AG09309 (cell line): ENCODE measurements around the gene SIK2.

Experiments used
- DNase-seq: peaks from one replicate; pipeline ENCODE4 v3.0.0-alpha.2; 2010; ENCODE audit warnings: low read depth
- H3K4me3 ChIP-seq: 2 replicates; pipeline ENCODE4 v1.5.1; 2011; ENCODE audit warnings: mild to moderate bottlenecking, low read depth, low read length, moderate library complexity; ENCODE audit not compliant: control insufficient read depth
- TF ChIP-seq, protein P1 (sequence below): IDR thresholded peaks from 2 replicates; pipeline ENCODE4 v1.5.1; 2011; ENCODE audit warnings: mild to moderate bottlenecking, low read depth, low read length, inconsistent platforms; ENCODE audit not compliant: insufficient read depth, control insufficient read depth; ENCODE audit errors: missing control alignments

SIK2 gene

GRCh38 chr11:111691176-111691575 lies 88.9 kb downstream of the SIK2 start:
- DNase-seq: no peak
- TF ChIP-seq, protein P1, sequence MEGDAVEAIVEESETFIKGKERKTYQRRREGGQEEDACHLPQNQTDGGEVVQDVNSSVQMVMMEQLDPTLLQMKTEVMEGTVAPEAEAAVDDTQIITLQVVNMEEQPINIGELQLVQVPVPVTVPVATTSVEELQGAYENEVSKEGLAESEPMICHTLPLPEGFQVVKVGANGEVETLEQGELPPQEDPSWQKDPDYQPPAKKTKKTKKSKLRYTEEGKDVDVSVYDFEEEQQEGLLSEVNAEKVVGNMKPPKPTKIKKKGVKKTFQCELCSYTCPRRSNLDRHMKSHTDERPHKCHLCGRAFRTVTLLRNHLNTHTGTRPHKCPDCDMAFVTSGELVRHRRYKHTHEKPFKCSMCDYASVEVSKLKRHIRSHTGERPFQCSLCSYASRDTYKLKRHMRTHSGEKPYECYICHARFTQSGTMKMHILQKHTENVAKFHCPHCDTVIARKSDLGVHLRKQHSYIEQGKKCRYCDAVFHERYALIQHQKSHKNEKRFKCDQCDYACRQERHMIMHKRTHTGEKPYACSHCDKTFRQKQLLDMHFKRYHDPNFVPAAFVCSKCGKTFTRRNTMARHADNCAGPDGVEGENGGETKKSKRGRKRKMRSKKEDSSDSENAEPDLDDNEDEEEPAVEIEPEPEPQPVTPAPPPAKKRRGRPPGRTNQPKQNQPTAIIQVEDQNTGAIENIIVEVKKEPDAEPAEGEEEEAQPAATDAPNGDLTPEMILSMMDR: no peak

GRCh38 chr11:111691741-111692140 lies 89.5 kb downstream of the SIK2 start:
- TF ChIP-seq, protein P1: no peak
- H3K4me3 ChIP-seq: no peak overlapping the region
- DNase-seq: no peak

More at GRCh38 chr11:111691176-111691575, 88.9 kb downstream of the SIK2 start:
- no peak overlapping the region for H3K4me3 ChIP-seq

DNA sequence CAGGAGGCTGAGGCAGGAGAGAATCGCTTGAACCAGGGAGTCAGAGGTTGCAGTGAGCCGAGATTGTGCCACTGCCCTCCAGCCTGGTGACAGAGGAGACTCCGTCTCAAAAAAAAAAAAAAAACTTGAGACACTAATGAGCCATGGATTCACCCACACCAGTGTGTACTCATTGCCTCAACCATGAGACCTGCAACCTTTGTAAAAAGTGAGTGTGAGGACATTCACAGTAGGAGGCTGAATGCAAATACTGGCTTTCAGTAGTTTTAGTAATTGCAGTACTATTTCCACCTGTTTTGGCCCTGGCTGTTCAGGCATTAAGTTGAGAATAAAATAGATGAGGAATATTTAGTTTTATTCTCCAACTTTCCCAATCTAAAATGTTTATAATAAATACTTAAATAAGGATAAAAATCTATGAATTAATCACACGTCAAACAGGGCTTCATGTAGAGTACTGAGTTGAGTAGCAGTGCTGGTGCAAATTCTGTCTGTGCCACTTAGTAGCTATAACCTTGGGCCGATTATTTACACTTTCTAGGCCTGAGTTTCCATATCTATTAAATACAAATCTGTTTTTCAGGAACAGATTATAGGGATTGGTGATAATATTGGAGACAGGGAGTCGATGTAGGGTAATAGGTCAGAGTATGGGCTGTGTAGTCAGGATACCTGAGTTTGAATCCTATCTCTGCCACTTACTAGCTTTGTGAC lies 91.1 kb downstream of the SIK2 start:
- TF ChIP-seq, protein P1: no peak
- DNase-seq: no peak
- H3K4me3 ChIP-seq: no peak overlapping the region

DNA sequence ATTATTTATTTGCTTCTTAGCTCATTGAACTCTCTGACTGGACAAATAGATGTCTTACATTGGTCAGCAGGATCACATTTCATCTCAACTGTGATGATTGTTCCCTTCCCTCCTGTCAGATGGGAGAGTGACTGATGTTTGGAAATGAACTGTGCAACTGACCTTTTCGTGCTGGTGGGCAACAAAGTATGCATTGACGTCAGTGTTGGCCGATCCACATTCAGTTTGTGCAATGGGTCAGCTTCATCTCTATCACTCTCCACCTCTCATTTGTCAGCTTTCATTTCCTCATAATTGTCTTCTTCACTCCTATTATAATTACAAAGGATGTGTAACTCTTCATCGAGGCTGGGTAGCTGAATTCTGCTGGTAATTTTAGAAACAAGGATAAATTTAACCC lies 92.6 kb downstream of the SIK2 start:
- TF ChIP-seq, protein P1: no peak
- H3K4me3 ChIP-seq: no peak overlapping the region
- DNase-seq: peak; percentile 74

DNA sequence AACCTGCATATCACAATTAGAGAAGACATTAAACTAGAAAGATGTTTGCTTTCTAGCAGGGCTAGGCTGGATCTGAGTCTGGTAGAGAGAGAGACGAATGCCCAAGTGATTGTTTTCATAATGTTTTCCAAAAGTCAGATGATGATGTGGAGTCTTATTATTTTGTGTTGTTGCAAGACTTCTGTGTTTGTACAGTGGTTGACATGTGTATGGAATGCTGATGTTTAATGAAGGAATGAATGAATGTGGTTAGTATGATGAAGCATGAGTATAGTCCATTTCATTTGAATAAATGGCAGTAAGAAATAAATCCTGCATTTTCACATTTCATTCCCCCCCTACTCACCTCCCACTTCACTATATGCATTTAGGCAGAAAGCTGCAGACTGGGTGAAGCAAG lies 94.3 kb downstream of the SIK2 start:
- H3K4me3 ChIP-seq: no peak overlapping the region
- TF ChIP-seq, protein P1: no peak
- peak; percentile 29 for DNase-seq

DNA sequence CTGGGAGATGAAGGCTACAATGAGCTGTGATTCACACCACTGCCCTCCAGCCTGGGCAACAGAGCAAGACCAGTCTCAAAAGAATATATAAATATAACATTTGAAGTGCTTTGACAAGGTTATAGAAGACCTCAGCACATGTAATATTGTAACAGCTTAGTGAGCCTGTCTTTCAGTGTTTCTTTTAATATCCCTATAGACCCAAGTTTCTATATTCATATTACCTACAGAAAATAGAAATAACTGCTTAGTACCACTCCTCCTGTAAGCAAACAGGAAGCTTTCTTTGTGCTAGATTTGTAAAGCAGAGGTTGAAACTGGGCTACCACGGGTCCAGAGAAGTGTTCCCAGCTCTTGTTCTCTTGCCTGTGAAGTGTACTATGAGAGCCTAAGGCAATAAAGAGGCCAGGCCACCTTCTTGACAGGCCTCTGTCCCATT lies 95.7 kb downstream of the SIK2 start:
- TF ChIP-seq, protein P1: no peak
- H3K4me3 ChIP-seq: no peak overlapping the region
- DNase-seq: no peak
